ENCODE results near the gene EGLN2. TPM values are rescaled to one million over a fixed set of nuclear protein-coding genes. Genes with fewer than 3 reads are reported as not detected.

EGLN2 gene
- total RNA-seq, 1 experiment from 2014 or later: 58.6 TPM

DNA sequence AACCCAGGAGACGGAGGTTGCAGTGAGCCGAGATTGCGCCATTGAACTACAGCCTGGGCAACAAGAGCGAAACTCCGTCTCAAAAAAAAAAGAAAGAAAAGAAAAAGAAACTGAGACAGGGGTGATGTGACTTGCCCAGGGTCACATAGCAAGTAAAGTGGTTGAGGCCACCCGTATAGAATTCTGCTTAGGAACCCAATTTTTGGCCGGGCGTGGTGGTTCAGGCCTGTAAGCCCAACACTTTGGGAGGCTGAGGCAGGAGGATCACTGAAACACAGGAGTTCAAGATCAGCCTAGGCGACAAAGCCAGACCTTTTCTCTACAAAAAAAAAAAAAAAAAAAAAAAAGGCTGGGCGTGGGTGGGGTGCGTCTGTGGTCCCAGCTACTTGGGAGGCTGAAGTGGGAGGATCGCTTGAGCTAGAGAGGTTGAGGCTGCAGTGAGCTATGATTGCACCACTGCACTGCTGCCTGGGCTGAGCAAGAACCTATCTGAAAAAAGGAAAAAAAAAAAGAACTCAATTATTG, 46.7 kb upstream of the EGLN2 start:
- peak overlapping the region; percentile 90 for H3K27ac ChIP-seq (ENCODE audit: low read depth, low read length)
- POLR2A ChIA-PET: interaction anchor here (2.6 kb wide), 1 partner anchor 25 kb away, joined by 24 read pairs; the partner anchor contains the start of gene RAB4B

More for the DNA sequence above, 46.7 kb upstream of the EGLN2 start:
- BruUV-seq (replicated peaks): no TSS peak
- Histone ChIP-seq H3K4me3 (replicated peaks in 1 of 2; ENCODE audit: low read depth in 1 of 2, low read length in 2 of 2) (peak overlapping the region; percentile 67 to 81), H3K4me2 (ENCODE audit: low read length) (peak overlapping the region; percentile 80), H3K9ac (ENCODE audit: low read length) (peak overlapping the region; percentile 99), H3K27me3 (ENCODE audit: insufficient read depth, low read length) (no peaks in the 10 kb centered on the region), H3K9me3 (ENCODE audit: control insufficient read depth in 1 of 2, insufficient read depth in 1 of 2, low read depth in 1 of 2, low read length in 2 of 2) (no peaks in the 10 kb centered on the region), H3K4me1 (ENCODE audit: control insufficient read depth in 1 of 2, insufficient read depth in 2 of 2, low read length in 2 of 2) (peaks cover 16 to 38% of the 10 kb centered on the region in 2 experiments; a peak in 3 of 4 replicates), H3K36me3 (ENCODE audit: control insufficient read depth in 1 of 2, insufficient read depth in 2 of 2, low read length in 2 of 2) (peaks cover 17 to 44% of the 10 kb centered on the region in 2 experiments), H3K79me2 (ENCODE audit: insufficient read depth, low read length) (peaks cover 63% of the 10 kb centered on the region), H4K20me1 (ENCODE audit: insufficient read depth) (no peaks in the 10 kb centered on the region), H2AFZ (ENCODE audit: low read depth, low read length, poor library complexity, severe bottlenecking) (no peak overlapping the region), H3K9me2 (ENCODE audit: insufficient read depth) (no peaks in the 10 kb centered on the region)
- RAD21 ChIA-PET (ENCODE audit: low non-redundant PET in 1 of 2, low total read pairs in 2 of 2, uncharacterized antibody in 2 of 2, unreplicated experiment in 2 of 2): no interaction called here
- ATAC-seq (no peak), DNase-seq (ENCODE audit: low read depth, low spot score) (no peak)
- TF ChIP-seq EZH2 (IDR thresholded peaks at IDR 0.05) (no peak), POLR2A (IDR thresholded peaks at IDR 0.05; ENCODE audit: borderline replicate concordance, extremely low read depth, insufficient read depth, insufficient read length) (no peak), CBX3 (IDR thresholded peaks at IDR 0.05; ENCODE audit: low read depth) (no peak), POLR2AphosphoS5 (IDR thresholded peaks at IDR 0.05; ENCODE audit: low read depth, low read length) (no peak), CEBPB (IDR thresholded peaks at IDR 0.05; ENCODE audit: low read depth) (no peak), SRF (IDR thresholded peaks at IDR 0.05; ENCODE audit: low read depth) (no peak), ELF1 (IDR thresholded peaks at IDR 0.05; ENCODE audit: borderline replicate concordance, low read depth) (no peak), ZFX (IDR thresholded peaks at IDR 0.05) (no peak), SP1 (IDR thresholded peaks at IDR 0.05; ENCODE audit: low read depth) (no peak), ZNF274 (IDR thresholded peaks at IDR 0.05; ENCODE audit: low read depth, low read length) (no peak)
- TF ChIP-seq, protein P1, sequence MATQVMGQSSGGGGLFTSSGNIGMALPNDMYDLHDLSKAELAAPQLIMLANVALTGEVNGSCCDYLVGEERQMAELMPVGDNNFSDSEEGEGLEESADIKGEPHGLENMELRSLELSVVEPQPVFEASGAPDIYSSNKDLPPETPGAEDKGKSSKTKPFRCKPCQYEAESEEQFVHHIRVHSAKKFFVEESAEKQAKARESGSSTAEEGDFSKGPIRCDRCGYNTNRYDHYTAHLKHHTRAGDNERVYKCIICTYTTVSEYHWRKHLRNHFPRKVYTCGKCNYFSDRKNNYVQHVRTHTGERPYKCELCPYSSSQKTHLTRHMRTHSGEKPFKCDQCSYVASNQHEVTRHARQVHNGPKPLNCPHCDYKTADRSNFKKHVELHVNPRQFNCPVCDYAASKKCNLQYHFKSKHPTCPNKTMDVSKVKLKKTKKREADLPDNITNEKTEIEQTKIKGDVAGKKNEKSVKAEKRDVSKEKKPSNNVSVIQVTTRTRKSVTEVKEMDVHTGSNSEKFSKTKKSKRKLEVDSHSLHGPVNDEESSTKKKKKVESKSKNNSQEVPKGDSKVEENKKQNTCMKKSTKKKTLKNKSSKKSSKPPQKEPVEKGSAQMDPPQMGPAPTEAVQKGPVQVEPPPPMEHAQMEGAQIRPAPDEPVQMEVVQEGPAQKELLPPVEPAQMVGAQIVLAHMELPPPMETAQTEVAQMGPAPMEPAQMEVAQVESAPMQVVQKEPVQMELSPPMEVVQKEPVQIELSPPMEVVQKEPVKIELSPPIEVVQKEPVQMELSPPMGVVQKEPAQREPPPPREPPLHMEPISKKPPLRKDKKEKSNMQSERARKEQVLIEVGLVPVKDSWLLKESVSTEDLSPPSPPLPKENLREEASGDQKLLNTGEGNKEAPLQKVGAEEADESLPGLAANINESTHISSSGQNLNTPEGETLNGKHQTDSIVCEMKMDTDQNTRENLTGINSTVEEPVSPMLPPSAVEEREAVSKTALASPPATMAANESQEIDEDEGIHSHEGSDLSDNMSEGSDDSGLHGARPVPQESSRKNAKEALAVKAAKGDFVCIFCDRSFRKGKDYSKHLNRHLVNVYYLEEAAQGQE (IDR thresholded peaks at IDR 0.05; ENCODE audit: low read depth): no peak
- TF ChIP-seq, protein P2, sequence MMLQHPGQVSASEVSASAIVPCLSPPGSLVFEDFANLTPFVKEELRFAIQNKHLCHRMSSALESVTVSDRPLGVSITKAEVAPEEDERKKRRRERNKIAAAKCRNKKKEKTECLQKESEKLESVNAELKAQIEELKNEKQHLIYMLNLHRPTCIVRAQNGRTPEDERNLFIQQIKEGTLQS (IDR thresholded peaks at IDR 0.05): no peak
- TF ChIP-seq, protein P3, sequence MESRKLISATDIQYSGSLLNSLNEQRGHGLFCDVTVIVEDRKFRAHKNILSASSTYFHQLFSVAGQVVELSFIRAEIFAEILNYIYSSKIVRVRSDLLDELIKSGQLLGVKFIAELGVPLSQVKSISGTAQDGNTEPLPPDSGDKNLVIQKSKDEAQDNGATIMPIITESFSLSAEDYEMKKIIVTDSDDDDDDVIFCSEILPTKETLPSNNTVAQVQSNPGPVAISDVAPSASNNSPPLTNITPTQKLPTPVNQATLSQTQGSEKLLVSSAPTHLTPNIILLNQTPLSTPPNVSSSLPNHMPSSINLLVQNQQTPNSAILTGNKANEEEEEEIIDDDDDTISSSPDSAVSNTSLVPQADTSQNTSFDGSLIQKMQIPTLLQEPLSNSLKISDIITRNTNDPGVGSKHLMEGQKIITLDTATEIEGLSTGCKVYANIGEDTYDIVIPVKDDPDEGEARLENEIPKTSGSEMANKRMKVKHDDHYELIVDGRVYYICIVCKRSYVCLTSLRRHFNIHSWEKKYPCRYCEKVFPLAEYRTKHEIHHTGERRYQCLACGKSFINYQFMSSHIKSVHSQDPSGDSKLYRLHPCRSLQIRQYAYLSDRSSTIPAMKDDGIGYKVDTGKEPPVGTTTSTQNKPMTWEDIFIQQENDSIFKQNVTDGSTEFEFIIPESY (IDR thresholded peaks at IDR 0.05; ENCODE audit: extremely low read depth, insufficient replicate concordance, low read length): no peak
- CTCF ChIA-PET: no interaction called here
- intact Hi-C loops (cut with micrococcal nuclease): no loop called here

Measured in HCT116 (cell line).